Activated T-cell treated with anti-CD3 and anti-CD28 coated beads for 1 hour (primary cell): ENCODE data around the gene CCR7.

Experiments used
- DNase-seq: peaks from one replicate; pipeline ENCODE4 v3.0.0-alpha.2; 2020; ENCODE audit warnings: low read depth

CCR7 gene

GRCh38 chr17:40535924-40536294 lies 29.4 kb downstream of the CCR7 start:
- DNase-seq, result no peak

GRCh38 chr17:40535438-40535837 lies 29.8 kb downstream of the CCR7 start:
- no peak for DNase-seq

GRCh38 chr17:40534371-40535189 lies 30.7 kb downstream of the CCR7 start:
- no peak for DNase-seq

- no peak for DNase-seq
Measured at GRCh38 chr17:40533896-40534295, 31.4 kb downstream of the CCR7 start.

- no peak for DNase-seq
Measured at GRCh38 chr17:40532520-40533253, 32.6 kb downstream of the CCR7 start.

- DNase-seq, result peak; percentile 61
Measured at GRCh38 chr17:40531051-40531991, 34.0 kb downstream of the CCR7 start.

- DNase-seq, result no peak
Measured at GRCh38 chr17:40530531-40530994, 34.7 kb downstream of the CCR7 start.

GRCh38 chr17:40529991-40530390 lies 35.3 kb downstream of the CCR7 start:
- DNase-seq, result no peak

GRCh38 chr17:40528692-40529417 lies 36.4 kb downstream of the CCR7 start:
- DNase-seq, result no peak

- no peak for DNase-seq
Measured at GRCh38 chr17:40526668-40527067, 38.6 kb downstream of the CCR7 start.

- no peak for DNase-seq
Measured at GRCh38 chr17:40525294-40525693, 40.0 kb downstream of the CCR7 start.

- DNase-seq, result no peak
Measured at GRCh38 chr17:40524243-40524965, 40.9 kb downstream of the CCR7 start.

GRCh38 chr17:40522961-40523310 lies 42.3 kb downstream of the CCR7 start:
- no peak for DNase-seq

- no peak for DNase-seq
Measured at GRCh38 chr17:40522250-40522960, 42.9 kb downstream of the CCR7 start.

GRCh38 chr17:40520991-40521453 lies 44.2 kb downstream of the CCR7 start:
- no peak for DNase-seq

GRCh38 chr17:40519089-40519775 lies 46.0 kb downstream of the CCR7 start:
- no peak for DNase-seq

- no peak for DNase-seq
Measured at GRCh38 chr17:40518401-40519088, 46.7 kb downstream of the CCR7 start.

GRCh38 chr17:40517981-40518380 lies 47.3 kb downstream of the CCR7 start:
- DNase-seq, result no peak

GRCh38 chr17:40517286-40517662 lies 48.0 kb downstream of the CCR7 start:
- DNase-seq, result no peak
